Mesenchymal stem cell (in vitro differentiated cells and primary cell): ENCODE measurements around the gene S100A8.

Source experiments
- DNase-seq: peaks from one replicate; pipeline ENCODE4 v3.0.0-alpha.2; 2013
- H2AFZ ChIP-seq: one replicate; pipeline ENCODE4 v1.6.1; 2013; ENCODE audit warnings: low read depth, mild to moderate bottlenecking, control low read depth, inconsistent platforms, low read length, moderate library complexity
- H2AK5ac ChIP-seq: 2 replicates; pipeline ENCODE4 v1.6.1; 2013; ENCODE audit warnings: low read length, moderate library complexity, mild to moderate bottlenecking, inconsistent platforms; ENCODE audit not compliant: severe bottlenecking
- H2BK120ac ChIP-seq: one replicate; pipeline ENCODE4 v1.6.1; 2013; ENCODE audit warnings: low read depth, mild to moderate bottlenecking, inconsistent platforms, low read length, moderate library complexity
- H2BK12ac ChIP-seq, 2 experiments: one replicate each; pipeline ENCODE4 v1.6.1; 2013; ENCODE audit warnings: inconsistent platforms in 2 of 2, low read length in 2 of 2, mild to moderate bottlenecking in 2 of 2, moderate library complexity in 2 of 2, control low read depth in 1 of 2
- H2BK15ac ChIP-seq: one replicate; pipeline ENCODE4 v1.6.1; 2013; ENCODE audit warnings: mild to moderate bottlenecking, low read depth, inconsistent platforms; ENCODE audit not compliant: poor library complexity, severe bottlenecking
- H2BK5ac ChIP-seq: 2 replicates; pipeline ENCODE4 v1.6.1; 2013; ENCODE audit warnings: low read depth, mild to moderate bottlenecking, low read length, control low read depth, inconsistent platforms; ENCODE audit not compliant: poor library complexity, severe bottlenecking
- H3K14ac ChIP-seq, 2 experiments: one replicate each; pipeline ENCODE4 v1.6.1; 2013; ENCODE audit warnings: inconsistent platforms in 2 of 2, low read length in 2 of 2, control low read depth in 1 of 2, mild to moderate bottlenecking in 1 of 2, moderate library complexity in 1 of 2
- H3K18ac ChIP-seq, 2 experiments: one replicate each; pipeline ENCODE4 v1.6.1; 2013; ENCODE audit warnings: inconsistent platforms in 2 of 2, low read length in 2 of 2, control low read depth in 1 of 2, low read depth in 1 of 2, mild to moderate bottlenecking in 1 of 2
- H3K23ac ChIP-seq, 2 experiments: one replicate each; pipeline ENCODE4 v1.6.1; 2013; ENCODE audit warnings: inconsistent platforms in 2 of 2, low read length in 2 of 2, mild to moderate bottlenecking in 2 of 2, moderate library complexity in 2 of 2, control low read depth in 1 of 2
- H3K27ac ChIP-seq: 2 replicates; pipeline ENCODE4 v1.5.1; 2013; ENCODE audit warnings: mild to moderate bottlenecking, moderate library complexity, low read length, control low read depth, inconsistent platforms; ENCODE audit not compliant: poor library complexity, severe bottlenecking
- H3K27me3 ChIP-seq, 2 experiments: 2 replicates each; pipeline versions ENCODE4 v1.6.1 to v1.7.0; 2013; ENCODE audit warnings: low read length in 2 of 2, mild to moderate bottlenecking in 2 of 2, moderate library complexity in 2 of 2, control low read depth in 1 of 2, inconsistent platforms in 1 of 2; ENCODE audit not compliant: control insufficient read depth in 1 of 2, insufficient read depth in 1 of 2
- H3K36me3 ChIP-seq, 2 experiments: 2 replicates each; pipeline versions ENCODE4 v1.6.1 to v1.7.0; 2013; ENCODE audit warnings: low read length in 2 of 2, control low read depth in 1 of 2, inconsistent platforms in 1 of 2, low read depth in 1 of 2, mild to moderate bottlenecking in 1 of 2; ENCODE audit not compliant: insufficient read depth in 2 of 2, control insufficient read depth in 1 of 2
- H3K4ac ChIP-seq, 2 experiments: one replicate each; pipeline ENCODE4 v1.6.1; 2013; ENCODE audit warnings: inconsistent platforms in 2 of 2, low read length in 2 of 2, mild to moderate bottlenecking in 2 of 2, moderate library complexity in 2 of 2, control low read depth in 1 of 2, low read depth in 1 of 2
- H3K4me1 ChIP-seq: 2 replicates; pipeline ENCODE4 v1.6.1; 2013; ENCODE audit warnings: low read depth, low read length, control low read depth; ENCODE audit not compliant: control insufficient read depth, insufficient read depth
- H3K4me2 ChIP-seq: 2 replicates; pipeline ENCODE4 v1.6.1; 2013; ENCODE audit warnings: low read length, mild to moderate bottlenecking, inconsistent platforms; ENCODE audit not compliant: poor library complexity, severe bottlenecking
- H3K4me3 ChIP-seq, 2 experiments: 2 replicates each; pipeline versions ENCODE4 v1.5.1 to v1.7.0; 2013; ENCODE audit warnings: low read length in 2 of 2, mild to moderate bottlenecking in 2 of 2, control low read depth in 1 of 2, low read depth in 1 of 2; ENCODE audit not compliant: insufficient read depth in 1 of 2
- H3K79me1 ChIP-seq: replicated peaks from 2 replicates; pipeline ENCODE4 v1.6.1; 2013; ENCODE audit warnings: mild to moderate bottlenecking, control low read depth, low read length, inconsistent platforms; ENCODE audit not compliant: poor library complexity, severe bottlenecking
- H3K9ac ChIP-seq: 2 replicates; pipeline ENCODE4 v1.7.0; 2013; ENCODE audit warnings: mild to moderate bottlenecking, low read length, moderate library complexity
- H3K9me3 ChIP-seq: 2 replicates; pipeline ENCODE4 v1.7.0; 2013; ENCODE audit warnings: mild to moderate bottlenecking, low read length; ENCODE audit not compliant: control insufficient read depth
- H4K8ac ChIP-seq: one replicate; pipeline ENCODE4 v1.6.1; 2013; ENCODE audit warnings: inconsistent platforms, mild to moderate bottlenecking, low read length, moderate library complexity
- H4K91ac ChIP-seq: one replicate; pipeline ENCODE4 v1.6.1; 2013; ENCODE audit warnings: mild to moderate bottlenecking, low read length, inconsistent platforms
- WGBS: methylation state at CpG from one replicate; pipeline ENCODE4 v1.1.7; 2013; ENCODE audit warnings: mixed read lengths; 5-methylcytosine and 5-hydroxymethylcytosine counted together

The S100A8 gene

GRCh38 chr1:153428791-153429190 is 37.9 kb upstream of the S100A8 start:
- no peak overlapping the region for H2AK5ac ChIP-seq
- no peak overlapping the region for H3K18ac ChIP-seq
- H2BK12ac ChIP-seq: no peak overlapping the region
- peaks cover 2% of the 10 kb centered on the region for H3K4me1 ChIP-seq
- H3K79me1 ChIP-seq: no peaks in the 10 kb centered on the region
- no peaks in the 10 kb centered on the region for H3K9me3 ChIP-seq
- H3K4me3 ChIP-seq: no peak overlapping the region
- WGBS: 51% methylated on average over 6 of the region's 6 CpGs
- no peak overlapping the region for H3K9ac ChIP-seq
- peaks cover 0 to 59% of the 10 kb centered on the region in 2 experiments for H3K27me3 ChIP-seq
- no peak overlapping the region for H2BK120ac ChIP-seq
- no peak overlapping the region for H3K4me2 ChIP-seq
- H4K8ac ChIP-seq: no peak overlapping the region
- H3K14ac ChIP-seq: no peak overlapping the region
- H2BK5ac ChIP-seq: no peak overlapping the region
- no peak overlapping the region for H2BK15ac ChIP-seq
- H3K23ac ChIP-seq: no peak overlapping the region
- no peaks in the 10 kb centered on the region for H3K36me3 ChIP-seq
- no peak overlapping the region for H2AFZ ChIP-seq
- no peak for DNase-seq
- no peak overlapping the region for H4K91ac ChIP-seq
- no peak overlapping the region for H3K4ac ChIP-seq
- no peak overlapping the region for H3K27ac ChIP-seq

GRCh38 chr1:153428073-153428638 is 37.3 kb upstream of the S100A8 start:
- no peak overlapping the region for H4K91ac ChIP-seq
- no peak overlapping the region for H3K14ac ChIP-seq
- no peak overlapping the region for H2BK120ac ChIP-seq
- H3K4me1 ChIP-seq: peaks cover 2% of the 10 kb centered on the region
- H3K9me3 ChIP-seq: no peaks in the 10 kb centered on the region
- H3K4ac ChIP-seq: no peak overlapping the region
- H2BK15ac ChIP-seq: no peak overlapping the region
- no peak overlapping the region for H4K8ac ChIP-seq
- H3K36me3 ChIP-seq: no peaks in the 10 kb centered on the region
- H2AK5ac ChIP-seq: no peak overlapping the region
- H3K79me1 ChIP-seq: no peaks in the 10 kb centered on the region
- no peak overlapping the region for H2BK12ac ChIP-seq
- 74% methylated on average over 11 of the region's 12 CpGs for WGBS
- H2BK5ac ChIP-seq: no peak overlapping the region
- H3K27me3 ChIP-seq: peaks cover 0 to 54% of the 10 kb centered on the region in 2 experiments
- no peak overlapping the region for H3K4me3 ChIP-seq
- no peak overlapping the region for H3K18ac ChIP-seq
- DNase-seq: no peak
- H3K27ac ChIP-seq: no peak overlapping the region
- H3K9ac ChIP-seq: no peak overlapping the region
- H2AFZ ChIP-seq: no peak overlapping the region
- no peak overlapping the region for H3K4me2 ChIP-seq
- no peak overlapping the region for H3K23ac ChIP-seq

DNA sequence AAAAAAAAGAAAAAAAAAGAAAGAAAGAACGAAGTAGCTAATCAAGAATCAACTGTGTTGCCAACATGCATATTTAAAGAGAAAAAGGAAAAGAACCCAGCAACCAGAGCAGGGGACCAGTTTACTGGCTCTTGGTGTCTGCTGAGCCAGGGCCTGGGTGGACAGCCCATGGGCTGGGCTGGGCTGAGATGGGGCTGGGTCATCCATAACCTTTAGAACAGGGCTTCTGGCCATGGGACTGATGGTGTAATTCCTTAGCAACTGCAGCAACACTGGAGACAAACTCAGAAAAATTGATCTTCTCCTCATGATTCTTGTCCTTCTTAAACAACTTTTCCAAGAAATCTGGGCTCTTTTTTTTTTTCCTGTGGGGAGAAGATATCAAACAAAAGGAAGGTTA is 35.9 kb upstream of the S100A8 start:
- Histone ChIP-seq H2BK5ac (no peak overlapping the region), H3K18ac (no peak overlapping the region), H3K9me3 (no peaks in the 10 kb centered on the region), H3K4ac (no peak overlapping the region), H2BK12ac (no peak overlapping the region), H3K4me1 (peaks cover 2% of the 10 kb centered on the region), H2AK5ac (no peak overlapping the region), H3K27ac (no peak overlapping the region), H4K91ac (no peak overlapping the region), H2BK15ac (no peak overlapping the region), H3K79me1 (no peaks in the 10 kb centered on the region), H3K4me3 (no peak overlapping the region), H3K27me3 (peaks cover 0 to 44% of the 10 kb centered on the region in 2 experiments), H3K23ac (no peak overlapping the region), H2BK120ac (no peak overlapping the region), H3K4me2 (no peak overlapping the region), H3K36me3 (no peaks in the 10 kb centered on the region), H2AFZ (no peak overlapping the region), H3K9ac (no peak overlapping the region), H3K14ac (no peak overlapping the region), H4K8ac (no peak overlapping the region)
- DNase-seq: no peak
- no CpG with 5 or more reads among the region's 1 CpG for WGBS

DNA sequence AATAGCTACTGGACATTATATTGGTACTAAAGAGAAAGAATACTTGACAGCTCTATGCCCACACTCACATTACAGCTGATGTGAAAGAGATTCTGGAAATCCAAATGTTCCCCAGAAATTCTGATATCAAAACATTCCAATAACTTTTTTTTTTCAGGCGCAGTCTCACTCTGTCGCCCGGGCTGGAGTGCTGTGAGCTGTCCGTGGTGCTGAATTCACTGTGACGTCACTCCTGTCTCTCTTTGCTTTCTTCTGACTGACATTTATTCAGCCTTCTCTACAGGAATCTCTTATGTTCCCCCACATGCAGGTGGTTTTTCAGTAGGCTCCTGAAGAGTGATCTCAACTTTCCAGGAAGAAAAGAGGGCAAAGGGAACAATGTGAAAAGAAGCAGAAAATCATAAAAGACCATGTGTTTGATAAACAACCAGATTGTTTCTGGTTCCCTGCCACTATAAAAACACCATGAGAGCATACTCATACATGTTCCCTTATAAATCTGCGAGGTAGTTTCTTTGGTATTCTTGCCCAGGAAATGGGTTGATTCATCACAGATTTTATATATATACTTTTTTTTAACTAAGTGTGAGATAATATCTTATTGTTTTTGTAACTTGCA is 31.7 kb upstream of the S100A8 start:
- no peaks in the 10 kb centered on the region for H3K4me1 ChIP-seq
- H3K23ac ChIP-seq: no peak overlapping the region
- H4K91ac ChIP-seq: no peak overlapping the region
- no peaks in the 10 kb centered on the region for H3K79me1 ChIP-seq
- 6% methylated on average over 5 of the region's 6 CpGs for WGBS
- no peak overlapping the region for H3K27ac ChIP-seq
- no peak overlapping the region for H3K4me3 ChIP-seq
- no peaks in the 10 kb centered on the region for H3K9me3 ChIP-seq
- H3K9ac ChIP-seq: no peak overlapping the region
- no peak overlapping the region for H2AK5ac ChIP-seq
- H3K14ac ChIP-seq: no peak overlapping the region
- DNase-seq: peak; percentile 55
- no peak overlapping the region for H2BK15ac ChIP-seq
- H2AFZ ChIP-seq: no peak overlapping the region
- H2BK12ac ChIP-seq: no peak overlapping the region
- no peak overlapping the region for H3K4ac ChIP-seq
- H3K27me3 ChIP-seq: peaks cover 3 to 30% of the 10 kb centered on the region in 2 experiments
- H3K18ac ChIP-seq: no peak overlapping the region
- H2BK120ac ChIP-seq: no peak overlapping the region
- no peak overlapping the region for H4K8ac ChIP-seq
- no peaks in the 10 kb centered on the region for H3K36me3 ChIP-seq
- H2BK5ac ChIP-seq: no peak overlapping the region
- H3K4me2 ChIP-seq: no peak overlapping the region
